ENCODE measurements around the gene IL22. TPM values are rescaled to one million over a fixed set of nuclear protein-coding genes. Genes with fewer than 3 reads are reported as not detected.

The IL22 gene
- polyA plus RNA-seq, 10 donors, result not detected

- DNase-seq, result no peak
These were observed 10.9 kb upstream of the IL22 start for GRCh38 chr12:68264158-68264855.

- no peak for DNase-seq
These were observed 10.0 kb upstream of the IL22 start for GRCh38 chr12:68263366-68263765.

- DNase-seq, result no peak
These were observed 8.5 kb upstream of the IL22 start for GRCh38 chr12:68261896-68262295.

GRCh38 chr12:68260153-68260552, 6.7 kb upstream of the IL22 start:
- DNase-seq, result no peak

GRCh38 chr12:68259318-68259940, 6.0 kb upstream of the IL22 start:
- peak in 1 of 3 donors; percentile 59 for DNase-seq

GRCh38 chr12:68252077-68252476, 1.3 kb downstream of the IL22 start:
- DNase-seq, result no peak

GRCh38 chr12:68250454-68250853, 3.0 kb downstream of the IL22 start:
- DNase-seq, result no peak

- DNase-seq, result no peak
These were observed 5.6 kb downstream of the IL22 start for GRCh38 chr12:68247785-68248184.

GRCh38 chr12:68246350-68246749, 7.1 kb downstream of the IL22 start:
- DNase-seq, result no peak

GRCh38 chr12:68245180-68246021, 8.0 kb downstream of the IL22 start:
- peak in 2 of 3 donors; percentile 36 to 75 for DNase-seq

GRCh38 chr12:68242777-68243176, 10.6 kb downstream of the IL22 start:
- DNase-seq, result no peak

- peak in 1 of 3 donors; percentile 4 for DNase-seq
These were observed 12.4 kb downstream of the IL22 start for GRCh38 chr12:68240975-68241374.

- peak; percentile 36 to 81 (median 38) for DNase-seq
These were observed 13.3 kb downstream of the IL22 start for GRCh38 chr12:68240079-68240478.

- no peak for DNase-seq
These were observed 14.0 kb downstream of the IL22 start for GRCh38 chr12:68239309-68239982.

GRCh38 chr12:68237619-68238018, 15.8 kb downstream of the IL22 start:
- DNase-seq, result no peak

GRCh38 chr12:68237078-68237477, 16.3 kb downstream of the IL22 start:
- peak in 1 of 3 donors; percentile 2 for DNase-seq

GRCh38 chr12:68236421-68237059, 16.9 kb downstream of the IL22 start:
- peak in 1 of 3 donors; percentile 5 for DNase-seq

- DNase-seq, result no peak
These were observed 17.8 kb downstream of the IL22 start for GRCh38 chr12:68235576-68235975.

GRCh38 chr12:68234140-68234539, 19.3 kb downstream of the IL22 start:
- no peak for DNase-seq

- no peak for DNase-seq
These were observed 19.9 kb downstream of the IL22 start for GRCh38 chr12:68233498-68233897.

GRCh38 chr12:68231691-68232090, 21.7 kb downstream of the IL22 start:
- no peak for DNase-seq

GRCh38 chr12:68231229-68231628, 22.2 kb downstream of the IL22 start:
- no peak for DNase-seq

Data from muscle of back (tissue), 11 donors.